ENCODE data around the gene CLTC.

DNA sequence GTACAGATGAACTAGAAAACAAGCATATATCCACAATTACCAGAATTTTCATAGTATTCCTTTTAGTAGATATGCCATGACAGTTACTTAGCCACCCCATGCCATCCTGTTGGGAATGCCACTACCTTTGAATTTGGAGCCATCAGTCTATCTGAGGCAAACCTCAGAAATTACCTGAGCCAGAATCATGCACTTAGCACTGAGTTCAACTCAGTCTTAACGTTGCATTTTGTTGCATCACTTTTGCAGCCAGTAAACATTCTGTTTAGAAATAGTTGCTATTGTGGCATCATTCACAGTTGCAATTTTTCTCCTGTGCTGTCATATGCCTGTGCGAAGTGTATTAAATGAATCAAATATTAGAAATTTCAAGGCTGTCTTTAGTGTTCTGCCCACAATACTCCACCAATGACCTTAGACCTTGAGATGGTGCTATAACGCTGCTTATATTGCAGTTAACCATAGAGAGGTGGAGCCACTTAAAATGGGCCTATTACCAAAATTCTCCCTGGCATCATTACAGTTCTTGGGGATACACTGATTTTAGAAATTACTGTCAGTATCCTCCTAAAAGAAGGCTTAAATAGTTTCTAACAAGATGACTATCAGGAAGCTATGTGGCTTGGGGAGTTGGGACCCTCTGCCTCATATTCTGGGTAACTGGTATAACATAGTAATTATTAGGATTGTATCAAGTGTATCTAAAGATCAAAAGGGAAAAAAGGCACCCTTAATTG is 76.4 kb downstream of the CLTC start:
- TF ChIP-seq, protein P1, sequence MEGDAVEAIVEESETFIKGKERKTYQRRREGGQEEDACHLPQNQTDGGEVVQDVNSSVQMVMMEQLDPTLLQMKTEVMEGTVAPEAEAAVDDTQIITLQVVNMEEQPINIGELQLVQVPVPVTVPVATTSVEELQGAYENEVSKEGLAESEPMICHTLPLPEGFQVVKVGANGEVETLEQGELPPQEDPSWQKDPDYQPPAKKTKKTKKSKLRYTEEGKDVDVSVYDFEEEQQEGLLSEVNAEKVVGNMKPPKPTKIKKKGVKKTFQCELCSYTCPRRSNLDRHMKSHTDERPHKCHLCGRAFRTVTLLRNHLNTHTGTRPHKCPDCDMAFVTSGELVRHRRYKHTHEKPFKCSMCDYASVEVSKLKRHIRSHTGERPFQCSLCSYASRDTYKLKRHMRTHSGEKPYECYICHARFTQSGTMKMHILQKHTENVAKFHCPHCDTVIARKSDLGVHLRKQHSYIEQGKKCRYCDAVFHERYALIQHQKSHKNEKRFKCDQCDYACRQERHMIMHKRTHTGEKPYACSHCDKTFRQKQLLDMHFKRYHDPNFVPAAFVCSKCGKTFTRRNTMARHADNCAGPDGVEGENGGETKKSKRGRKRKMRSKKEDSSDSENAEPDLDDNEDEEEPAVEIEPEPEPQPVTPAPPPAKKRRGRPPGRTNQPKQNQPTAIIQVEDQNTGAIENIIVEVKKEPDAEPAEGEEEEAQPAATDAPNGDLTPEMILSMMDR (IDR thresholded peaks at IDR 0.05): no peak
- no peak for TF ChIP-seq POLR2A (IDR thresholded peaks at IDR 0.05)
